Breast epithelium (tissue), 3 donors: ENCODE data around the gene FIS1.

Source experiments
- CTCF ChIP-seq, 3 donors: fragments of 450-650 bp; IDR thresholded peaks; one replicate each; pipeline ENCODE4 v1.5.1; 2016 to 2017; ENCODE audit warnings: antibody characterized with exemption in 3 of 3, mild to moderate bottlenecking in 3 of 3, moderate library complexity in 3 of 3
- POLR2AphosphoS5 ChIP-seq, 3 donors: sonication (generic); formaldehyde crosslinking; IDR thresholded peaks; one replicate each; pipeline ENCODE4 v1.6.1; 2017; ENCODE audit warnings: antibody characterized with exemption in 3 of 3

DNA sequence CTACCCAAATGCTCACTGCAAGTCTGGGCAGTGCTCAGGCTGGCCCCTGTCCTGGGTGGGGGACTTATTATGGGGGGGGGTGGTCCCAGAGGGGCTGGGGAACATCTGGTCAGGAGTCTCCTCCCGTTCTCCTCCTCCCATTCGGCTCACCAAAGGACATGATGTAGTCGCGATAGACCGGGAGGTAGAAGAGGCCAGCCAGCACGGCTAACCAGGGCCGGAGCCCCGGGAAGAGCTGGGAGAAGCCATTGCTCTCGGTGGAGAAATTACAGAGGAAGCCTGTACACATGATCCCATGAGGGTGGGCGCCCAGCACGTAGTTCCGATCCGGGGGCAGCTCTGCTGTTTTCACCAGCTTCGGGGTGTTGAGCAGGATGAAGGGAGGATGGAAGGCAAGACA lies 46.4 kb downstream of the FIS1 start:
- TF ChIP-seq CTCF (IDR thresholded peaks at IDR 0.05) (no peak), POLR2AphosphoS5 (IDR thresholded peaks at IDR 0.05) (no peak)
